Fibroblast of villous mesenchyme (primary cell): Measurements from ENCODE around the gene ANAPC13. TPM values are rescaled to one million over a fixed set of nuclear protein-coding genes. Genes with fewer than 3 reads are reported as not detected.

ENCODE experiments used
- DNase-seq: peaks from one replicate; pipeline ENCODE4 v3.0.0-alpha.2; 2010; ENCODE audit warnings: low read depth
- H3K4me3 ChIP-seq: 2 replicates; pipeline ENCODE4 v1.5.1; 2011; ENCODE audit warnings: low read depth, mild to moderate bottlenecking, low read length
- CTCF ChIP-seq: IDR thresholded peaks from 2 replicates; pipeline ENCODE4 v1.5.1; 2012; ENCODE audit warnings: low read depth, mild to moderate bottlenecking, low read length; ENCODE audit not compliant: insufficient read depth
- total RNA-seq: library from RNA; depleted of rRNA; stranded (reverse); fragments of >200 nt; gene quantifications from 2 replicates; pipeline ENCODE4 v1.2.3, GENCODE V29; 2012

ANAPC13 gene
- total RNA-seq, 1 donor, result 95.9 TPM

GRCh38 chr3:134458406-134458945 lies 27.3 kb downstream of the ANAPC13 start:
- no peak for TF ChIP-seq CTCF
- no peak overlapping the region for H3K4me3 ChIP-seq
- DNase-seq, result no peak

- no peak for TF ChIP-seq CTCF
- H3K4me3 ChIP-seq, result no peak overlapping the region
- DNase-seq, result no peak
Observed at GRCh38 chr3:134457376-134458074, 28.3 kb downstream of the ANAPC13 start.

- DNase-seq, result no peak
- peak; percentile 31 for TF ChIP-seq CTCF
Observed at GRCh38 chr3:134453631-134454030, 32.2 kb downstream of the ANAPC13 start.

GRCh38 chr3:134449951-134450350 lies 35.8 kb downstream of the ANAPC13 start:
- no peak overlapping the region for H3K4me3 ChIP-seq
- no peak for TF ChIP-seq CTCF
- no peak for DNase-seq

More at GRCh38 chr3:134453631-134454030, 32.2 kb downstream of the ANAPC13 start:
- no peak overlapping the region for H3K4me3 ChIP-seq

GRCh38 chr3:134449277-134449676 lies 36.5 kb downstream of the ANAPC13 start:
- peak; percentile 56 for TF ChIP-seq CTCF
- H3K4me3 ChIP-seq, result no peak overlapping the region
- peak; percentile 51 for DNase-seq

- TF ChIP-seq CTCF, result no peak
- DNase-seq, result no peak
- H3K4me3 ChIP-seq, result no peak overlapping the region
Observed at GRCh38 chr3:134448664-134449063, 37.1 kb downstream of the ANAPC13 start.
